Psoas muscle (tissue), 8 donors: Measurements from ENCODE around the gene GATA2. TPM values are rescaled to one million over a fixed set of nuclear protein-coding genes. Genes with fewer than 3 reads are reported as not detected.

Source experiments
- ATAC-seq, 4 donors: fragments of 200-7000 bp; cut with Tn5 transposase; one replicate each; pipeline ENCODE4 v1.9.1; 2020; ENCODE audit warnings: moderate library complexity in 3 of 4, mild to moderate bottlenecking in 2 of 4
- DNase-seq, 2 donors: peaks; one replicate each; pipeline ENCODE4 v3.0.0-alpha.2; 2020
- H3K27ac ChIP-seq: fragments of 200-600 bp; one replicate; pipeline ENCODE4 v1.8.0; 2022
- H3K27me3 ChIP-seq, 3 donors: fragments of 200-600 bp in 1 of 3; one replicate each; pipeline versions ENCODE4 v1.6.1 to v1.8.0; 2013 to 2022; ENCODE audit warnings: low read length in 2 of 3, mild to moderate bottlenecking in 2 of 3, moderate library complexity in 1 of 3; ENCODE audit not compliant: insufficient read depth in 3 of 3
- H3K36me3 ChIP-seq, 2 donors: fragments of 200-600 bp in 1 of 2; one replicate each; pipeline versions ENCODE4 v1.6.1 to v1.8.0; 2013 to 2022; ENCODE audit warnings: low read depth in 1 of 2, mild to moderate bottlenecking in 1 of 2, moderate library complexity in 1 of 2; ENCODE audit not compliant: insufficient read depth in 1 of 2
- H3K4me1 ChIP-seq: fragments of 200-600 bp; one replicate; pipeline ENCODE4 v1.8.0; 2022
- H3K4me3 ChIP-seq: fragments of 200-600 bp; one replicate; pipeline ENCODE4 v1.8.0; 2022; ENCODE audit warnings: mild to moderate bottlenecking
- H3K9me3 ChIP-seq: fragments of 200-600 bp; one replicate; pipeline ENCODE4 v1.8.0; 2022
- CTCF ChIP-seq: fragments of 200-600 bp; IDR thresholded peaks from one replicate; pipeline ENCODE4 v1.8.0; 2022; ENCODE audit warnings: antibody characterized with exemption
- WGBS, 3 donors: extraction: QIAGEN DNeasy Blood & Tissue Kit; methylation state at CpG; one replicate each; pipeline versions ENCODE4 v1.1.6 to v1.1.7; 2013; 5-methylcytosine and 5-hydroxymethylcytosine counted together
- intact Hi-C, 2 donors: fragments of 100-400 bp; cut with DNase I; formaldehyde crosslinking; loops; one replicate each; pipeline versions ENCODE4 v1.11.0 to v1.14.2; 2022
- polyA plus RNA-seq, 3 donors: library from polyadenylated mRNA; stranded (reverse); fragments of 200-250 nt; gene quantifications; one replicate each; pipeline ENCODE4 v1.2.3, GENCODE V29; 2013
- total RNA-seq, 4 donors: library from RNA; stranded (reverse); fragmentation: NEBNext Ultra II Directional in 2 of 4; extraction: Animal tissue kit (Norgen Biotek cat#: 25700) in 2 of 4; gene quantifications; one replicate each; pipeline versions ENCODE4 v1.2.1 to v1.2.4, GENCODE V29; 2021 to 2023
- donor health status: healthy with polysubstance abuse.
- donor health status: DM: no; HTN: no; CAD: no; lungs with moderate emphysema.
- donor health status: Bipolar disorder and iron deficiency.
- donor health status: healthy.
- donor health status: DM: yes; HTN: yes; CAD: no.
- donor health status: DM: no; HTN: no; CAD: no.
- donor health status: DM: no; HTN: no; CAD: no.
- donor health status: DM: yes; HTN: yes; CAD: no.

The GATA2 gene
- total and polyA plus RNA-seq, 7 donors = 4.2 to 8.8 (median 6.5) TPM

- Histone ChIP-seq H3K27ac (no peak overlapping the region), H3K9me3 (no peaks in the 10 kb centered on the region), H3K4me3 (no peak overlapping the region), H3K27me3 (peaks cover 0 to 33% (median 15%) of the 10 kb centered on the region in 3 donors), H3K36me3 (no peaks in the 10 kb centered on the region), H3K4me1 (peaks cover 6% of the 10 kb centered on the region)
- TF ChIP-seq CTCF = no peak
- intact Hi-C loops = no loop called here
- no peak for DNase-seq
- WGBS, 3 donors = 90 to 93% (median 91%) methylated on average over 5 of the region's 5 CpGs
- no peak for ATAC-seq
Measured at GRCh38 chr3:128435561-128435960, 57.4 kb downstream of the GATA2 start.

DNA sequence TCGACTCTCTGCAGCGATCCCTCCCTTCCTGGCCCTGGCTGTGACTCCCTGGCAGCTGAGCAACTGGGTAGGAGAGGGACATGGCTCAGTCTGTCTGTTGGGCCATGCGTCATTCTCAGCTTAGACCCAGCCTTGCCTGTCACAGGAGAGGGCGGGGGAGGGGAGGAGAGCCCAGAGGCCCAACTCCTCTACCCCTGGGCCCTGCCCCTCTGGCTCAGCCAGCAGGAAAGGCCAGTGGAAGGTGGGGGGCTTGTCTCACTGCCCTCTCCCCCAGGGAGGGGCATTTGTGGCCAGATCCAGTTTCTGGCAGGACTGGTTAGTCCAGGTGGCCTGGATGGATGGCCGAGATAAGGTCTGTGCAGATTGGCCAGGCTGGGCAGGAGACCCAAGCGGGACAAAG is 57.9 kb downstream of the GATA2 start:
- no peak for TF ChIP-seq CTCF
- no peak overlapping the region for H3K27ac ChIP-seq
- H3K36me3 ChIP-seq = no peaks in the 10 kb centered on the region
- no peaks in the 10 kb centered on the region for H3K9me3 ChIP-seq
- ATAC-seq (no peak), DNase-seq (peak in 1 of 2 donors; percentile 42)
- intact Hi-C loops = no loop called here
- WGBS, 3 donors = 85 to 87% (median 86%) methylated on average over 6 of the region's 6 CpGs
- H3K4me3 ChIP-seq = no peak overlapping the region
- H3K4me1 ChIP-seq = peaks cover 6% of the 10 kb centered on the region
- peaks cover 0 to 33% (median 15%) of the 10 kb centered on the region in 3 donors for H3K27me3 ChIP-seq

GRCh38 chr3:128434524-128434923 is 58.5 kb downstream of the GATA2 start:
- H3K27ac ChIP-seq = no peak overlapping the region
- peaks cover 0 to 33% (median 15%) of the 10 kb centered on the region in 3 donors for H3K27me3 ChIP-seq
- no peak for TF ChIP-seq CTCF
- H3K4me1 ChIP-seq = peaks cover 6% of the 10 kb centered on the region
- DNase-seq (no peak), ATAC-seq (no peak)
- WGBS, 3 donors = 89 to 100% (median 96%) methylated on average over 2 of the region's 2 CpGs
- no peaks in the 10 kb centered on the region for H3K9me3 ChIP-seq
- no peak overlapping the region for H3K4me3 ChIP-seq
- intact Hi-C loops = no loop called here
- no peaks in the 10 kb centered on the region for H3K36me3 ChIP-seq

DNA sequence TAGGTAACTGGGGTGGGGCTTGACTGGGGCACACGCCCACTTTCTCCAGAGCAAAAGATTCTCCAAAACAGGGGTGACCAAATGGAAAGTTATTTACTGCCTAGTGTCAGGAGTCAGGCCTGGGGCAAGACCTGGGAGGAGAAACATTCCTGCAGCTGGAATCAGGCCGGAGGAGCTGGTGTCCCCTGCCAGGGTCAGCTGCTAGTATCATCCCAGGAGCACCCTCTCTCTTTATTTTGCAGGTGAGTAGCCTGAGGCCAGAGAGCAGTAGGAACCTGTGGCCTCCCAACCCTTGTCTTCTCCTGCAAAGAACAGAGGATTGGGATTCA is 59.2 kb downstream of the GATA2 start:
- Histone ChIP-seq H3K27ac (no peak overlapping the region), H3K27me3 (peaks cover 0 to 29% (median 15%) of the 10 kb centered on the region in 3 donors), H3K9me3 (no peaks in the 10 kb centered on the region), H3K4me3 (no peak overlapping the region), H3K4me1 (peaks cover 6% of the 10 kb centered on the region), H3K36me3 (no peaks in the 10 kb centered on the region)
- WGBS, 3 donors = 56 to 65% (median 57%) methylated on average over 2 of the region's 2 CpGs
- ATAC-seq (no peak), DNase-seq (no peak)
- no peak for TF ChIP-seq CTCF
- intact Hi-C loops = no loop called here
